Transverse colon (tissue), 3 donors: ENCODE results near the gene ACVR1.

Source experiments
- CTCF ChIP-seq, 5 experiments: fragments of 200-600 bp in 3 of 5; fragments of 450-650 bp in 2 of 5; sonication (generic) in 3 of 5; IDR thresholded peaks; 1 replicate in 2 of 5; 2 replicates in 3 of 5; pipeline ENCODE4 v1.5.1; 2016 to 2017; ENCODE audit warnings: antibody characterized with exemption in 5 of 5, inconsistent platforms in 3 of 5, mild to moderate bottlenecking in 2 of 5, moderate library complexity in 1 of 5
- EP300 ChIP-seq: sonication (generic); formaldehyde crosslinking; IDR thresholded peaks from one replicate; pipeline ENCODE4 v1.6.1; 2017; ENCODE audit warnings: antibody characterized with exemption, low read depth
- POLR2A ChIP-seq: fragments of 450-650 bp; IDR thresholded peaks from one replicate; pipeline ENCODE4 v1.6.1; 2016; ENCODE audit warnings: antibody characterized with exemption, mild to moderate bottlenecking, moderate library complexity

- TF ChIP-seq CTCF (IDR thresholded peaks at IDR 0.05) (no peak), POLR2A (no peak), EP300 (no peak)
Observed at GRCh38 chr2:157837851-157838441, 38.2 kb downstream of the ACVR1 start.
